AG09319 (cell line): ENCODE results near the gene CAPNS2.

ENCODE experiments used
- DNase-seq: peaks from one replicate; pipeline ENCODE4 v3.0.0-alpha.2; 2010; ENCODE audit warnings: low read depth; ENCODE audit errors: extremely low read depth
- TF ChIP-seq, protein P1 (sequence below): IDR thresholded peaks from 2 replicates; pipeline ENCODE4 v1.5.1; 2011; ENCODE audit warnings: low read depth, mild to moderate bottlenecking, inconsistent platforms, low read length, moderate library complexity

The CAPNS2 gene

GRCh38 chr16:55565086-55565485, 1.4 kb upstream of the CAPNS2 start:
- DNase-seq, result no peak
- TF ChIP-seq, protein P1, sequence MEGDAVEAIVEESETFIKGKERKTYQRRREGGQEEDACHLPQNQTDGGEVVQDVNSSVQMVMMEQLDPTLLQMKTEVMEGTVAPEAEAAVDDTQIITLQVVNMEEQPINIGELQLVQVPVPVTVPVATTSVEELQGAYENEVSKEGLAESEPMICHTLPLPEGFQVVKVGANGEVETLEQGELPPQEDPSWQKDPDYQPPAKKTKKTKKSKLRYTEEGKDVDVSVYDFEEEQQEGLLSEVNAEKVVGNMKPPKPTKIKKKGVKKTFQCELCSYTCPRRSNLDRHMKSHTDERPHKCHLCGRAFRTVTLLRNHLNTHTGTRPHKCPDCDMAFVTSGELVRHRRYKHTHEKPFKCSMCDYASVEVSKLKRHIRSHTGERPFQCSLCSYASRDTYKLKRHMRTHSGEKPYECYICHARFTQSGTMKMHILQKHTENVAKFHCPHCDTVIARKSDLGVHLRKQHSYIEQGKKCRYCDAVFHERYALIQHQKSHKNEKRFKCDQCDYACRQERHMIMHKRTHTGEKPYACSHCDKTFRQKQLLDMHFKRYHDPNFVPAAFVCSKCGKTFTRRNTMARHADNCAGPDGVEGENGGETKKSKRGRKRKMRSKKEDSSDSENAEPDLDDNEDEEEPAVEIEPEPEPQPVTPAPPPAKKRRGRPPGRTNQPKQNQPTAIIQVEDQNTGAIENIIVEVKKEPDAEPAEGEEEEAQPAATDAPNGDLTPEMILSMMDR, result no peak

DNA sequence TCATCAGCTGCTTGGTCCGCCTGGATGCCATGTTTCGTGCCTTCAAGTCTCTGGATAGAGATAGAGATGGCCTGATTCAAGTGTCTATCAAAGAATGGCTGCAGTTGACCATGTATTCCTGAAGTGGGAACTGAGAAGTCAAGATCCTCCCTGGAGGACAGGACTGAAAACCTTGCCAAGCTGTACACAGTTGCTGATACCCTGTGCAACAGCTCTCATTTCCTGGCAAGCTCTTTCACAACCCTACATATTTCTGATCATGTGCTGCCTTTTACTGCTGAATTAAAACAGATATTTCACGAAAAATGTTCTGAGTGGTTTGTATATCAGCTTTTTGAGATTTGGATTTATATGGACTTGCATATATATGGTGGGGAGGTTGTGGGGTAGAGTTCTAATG, 898 bp downstream of the CAPNS2 start:
- TF ChIP-seq, protein P1, result no peak
- no peak for DNase-seq

DNA sequence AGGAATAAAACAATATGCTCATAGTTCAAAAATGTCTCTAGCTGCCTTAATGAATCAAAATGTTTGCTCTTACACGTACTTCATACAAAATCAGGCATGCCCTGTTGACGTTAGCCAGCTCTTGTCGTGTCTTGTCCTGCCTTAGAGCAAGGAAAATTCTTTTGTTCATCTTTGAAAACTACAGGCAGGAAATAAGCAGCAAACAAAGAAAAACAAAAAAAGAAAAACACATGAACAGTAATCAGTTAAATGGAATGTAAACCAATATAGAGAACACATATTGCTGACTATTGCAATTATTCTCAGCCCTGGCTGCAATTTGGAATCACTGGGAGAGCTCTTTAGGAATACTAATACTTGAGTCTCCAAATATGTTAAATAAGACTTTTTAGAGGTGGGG, 1.7 kb downstream of the CAPNS2 start:
- TF ChIP-seq, protein P1, result no peak
- no peak for DNase-seq

DNA sequence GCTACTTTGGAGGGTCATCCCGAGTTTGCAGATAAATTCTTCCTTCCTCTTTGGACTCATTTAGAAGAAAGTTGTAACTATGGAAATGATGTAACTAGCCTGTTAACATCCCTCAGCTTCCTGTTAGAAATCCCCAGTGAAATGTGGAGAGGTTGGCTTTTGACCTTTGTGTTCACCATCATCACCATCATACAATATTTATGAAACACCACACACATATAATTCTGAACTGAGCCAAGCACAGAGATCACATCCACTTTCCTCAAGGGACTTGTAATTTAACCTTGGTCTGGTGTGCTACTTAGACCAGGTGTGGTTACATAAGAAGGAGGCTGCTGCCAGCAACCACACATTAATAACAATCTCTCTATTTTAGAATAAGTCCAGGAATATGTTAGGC, 2.5 kb downstream of the CAPNS2 start:
- TF ChIP-seq, protein P1, result no peak

GRCh38 chr16:55570159-55570558, 3.7 kb downstream of the CAPNS2 start:
- TF ChIP-seq, protein P1, result no peak
- no peak for DNase-seq

More for the DNA sequence above, 2.5 kb downstream of the CAPNS2 start:
- no peak for DNase-seq

GRCh38 chr16:55571191-55571897, 4.9 kb downstream of the CAPNS2 start:
- TF ChIP-seq, protein P1, result no peak

GRCh38 chr16:55572439-55572838, 6.0 kb downstream of the CAPNS2 start:
- TF ChIP-seq, protein P1, result no peak
- peak; percentile 34 for DNase-seq

More at GRCh38 chr16:55571191-55571897, 4.9 kb downstream of the CAPNS2 start:
- no peak for DNase-seq
